Measurements from ENCODE around the gene CYP1A2. TPM values are rescaled to one million over a fixed set of nuclear protein-coding genes. Genes with fewer than 3 reads are reported as not detected.
"Not testable (repeated sequence)": the region's sequence is repeated elsewhere in the genome, so short reads cannot be mapped to it uniquely, and the experiment has no call there.

Gene CYP1A2
- total RNA-seq, 2 donors from 2014 or later: not detected

- TF ChIP-seq CTCF (IDR thresholded peaks at IDR 0.05): no peak
- H3K36me3 ChIP-seq: no peaks in the 10 kb centered on the region
- H3K27me3 ChIP-seq (replicated peaks; ENCODE audit: insufficient read depth): no peaks in the 10 kb centered on the region
- no peak for ATAC-seq (ENCODE audit: insufficient number of reproducible peaks, low FRiP score, low read depth)
- H3K9me3 ChIP-seq: no peaks in the 10 kb centered on the region
- no peak for DNase-seq (ENCODE audit: low spot score)
- H3K27ac ChIP-seq: peak overlapping the region; percentile 58 to 73
- peaks cover 67 to 90% of the 10 kb centered on the region in 2 donors for H3K4me1 ChIP-seq (ENCODE audit: control insufficient read depth in 1 of 2, low read depth in 2 of 2)
- H3K4me3 ChIP-seq: peak overlapping the region; percentile 1
These were observed 36.8 kb downstream of the CYP1A2 start for GRCh38 chr15:74785194-74786032.

DNA sequence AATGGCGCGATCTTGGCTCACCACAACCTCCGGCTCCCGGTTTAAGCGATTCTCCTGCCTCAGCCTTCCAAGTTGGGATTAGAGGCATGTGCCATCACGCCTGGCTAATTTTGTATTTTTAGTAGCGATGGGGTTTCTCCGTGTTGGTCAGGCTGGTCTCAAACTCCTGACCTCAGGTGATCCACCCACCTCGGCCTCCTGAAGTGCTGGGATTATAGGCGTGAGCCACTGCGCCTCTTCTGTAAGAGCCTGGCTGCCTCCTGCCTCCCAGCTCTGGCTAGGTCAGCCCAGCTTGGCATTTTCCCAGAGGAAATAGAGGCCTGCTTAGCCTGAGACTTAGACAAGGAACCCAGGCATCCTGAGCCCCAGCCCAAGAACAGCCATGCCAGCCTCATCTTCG, 37.4 kb downstream of the CYP1A2 start:
- not testable (repeated sequence) for ATAC-seq (ENCODE audit: insufficient number of reproducible peaks, low FRiP score, low read depth); DNase-seq (ENCODE audit: low spot score); H3K27me3 ChIP-seq (replicated peaks; ENCODE audit: insufficient read depth); H3K36me3 ChIP-seq; H3K9me3 ChIP-seq
- peaks cover 72 to 92% of the 10 kb centered on the region in 2 donors for H3K4me1 ChIP-seq (ENCODE audit: control insufficient read depth in 1 of 2, low read depth in 2 of 2)
- peak overlapping the region; percentile 58 to 73 for H3K27ac ChIP-seq
- peak overlapping the region; percentile 20 for H3K4me3 ChIP-seq

- no peaks in the 10 kb centered on the region for H3K36me3 ChIP-seq
- peak overlapping the region; percentile 58 to 73 for H3K27ac ChIP-seq
- H3K4me3 ChIP-seq: peak overlapping the region; percentile 6
- no peak for TF ChIP-seq CTCF (IDR thresholded peaks at IDR 0.05)
- H3K27me3 ChIP-seq (replicated peaks; ENCODE audit: insufficient read depth): no peaks in the 10 kb centered on the region
- DNase-seq (ENCODE audit: low spot score) (no peak), ATAC-seq (ENCODE audit: insufficient number of reproducible peaks, low FRiP score, low read depth) (no peak)
- H3K9me3 ChIP-seq: no peaks in the 10 kb centered on the region
- peaks cover 69 to 90% of the 10 kb centered on the region in 2 donors for H3K4me1 ChIP-seq (ENCODE audit: control insufficient read depth in 1 of 2, low read depth in 2 of 2)
These were observed 38.0 kb downstream of the CYP1A2 start for GRCh38 chr15:74786551-74787165.

- peak overlapping the region; percentile 58 to 73 for H3K27ac ChIP-seq
- DNase-seq (ENCODE audit: low spot score): no peak
- no peaks in the 10 kb centered on the region for H3K9me3 ChIP-seq
- H3K4me1 ChIP-seq (ENCODE audit: control insufficient read depth in 1 of 2, low read depth in 2 of 2): peaks cover 74 to 95% of the 10 kb centered on the region in 2 donors
- no peaks in the 10 kb centered on the region for H3K27me3 ChIP-seq (replicated peaks; ENCODE audit: insufficient read depth)
- H3K36me3 ChIP-seq: no peaks in the 10 kb centered on the region
- peak overlapping the region; percentile 6 for H3K4me3 ChIP-seq
- no peak for ATAC-seq (ENCODE audit: insufficient number of reproducible peaks, low FRiP score, low read depth)
- TF ChIP-seq CTCF (IDR thresholded peaks at IDR 0.05): no peak
These were observed 38.8 kb downstream of the CYP1A2 start for GRCh38 chr15:74787251-74788041.

DNA sequence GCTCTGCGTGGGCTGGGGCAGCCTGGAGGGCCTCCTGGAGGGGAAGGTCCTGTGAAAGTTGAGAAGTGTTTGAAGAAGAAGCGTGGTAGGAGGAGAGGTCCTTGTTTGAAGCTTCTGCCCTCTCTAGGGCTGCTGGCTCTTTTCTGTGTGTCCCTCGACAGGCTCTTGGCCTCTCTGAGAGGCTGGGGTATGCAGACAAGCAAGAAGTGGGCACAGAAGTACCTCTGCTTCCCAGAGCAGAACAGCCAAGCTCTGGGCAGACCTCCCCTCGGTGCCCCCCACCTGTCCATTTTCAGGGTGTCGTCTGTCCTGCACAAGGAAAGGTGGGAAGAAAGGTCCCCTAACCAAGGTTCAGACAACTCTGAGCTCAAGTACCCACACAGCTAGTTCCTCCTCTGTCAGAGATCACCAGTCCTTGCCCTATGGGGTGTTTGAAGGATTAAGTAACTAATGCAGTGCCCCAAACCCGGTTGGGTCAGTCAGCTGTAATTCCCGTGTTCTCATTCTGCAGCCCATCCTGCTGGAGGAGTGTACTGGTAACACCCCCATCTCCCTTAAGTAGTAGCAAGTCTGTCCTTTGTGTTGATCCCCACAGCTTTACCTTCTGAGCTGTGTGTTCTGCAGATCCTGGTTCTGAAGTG, 39.5 kb downstream of the CYP1A2 start:
- no peak for TF ChIP-seq CTCF (IDR thresholded peaks at IDR 0.05)
- no peaks in the 10 kb centered on the region for H3K27me3 ChIP-seq (replicated peaks; ENCODE audit: insufficient read depth)
- peak overlapping the region; percentile 37 for H3K4me3 ChIP-seq
- peaks cover 70 to 95% of the 10 kb centered on the region in 2 donors for H3K4me1 ChIP-seq (ENCODE audit: control insufficient read depth in 1 of 2, low read depth in 2 of 2)
- H3K36me3 ChIP-seq: no peaks in the 10 kb centered on the region
- ATAC-seq (ENCODE audit: insufficient number of reproducible peaks, low FRiP score, low read depth) (no peak), DNase-seq (ENCODE audit: low spot score) (no peak)
- H3K9me3 ChIP-seq: no peaks in the 10 kb centered on the region
- H3K27ac ChIP-seq: peak overlapping the region in 1 of 2 donors; percentile 73
